Stimulated activated CD4-positive, alpha-beta T cell treated with anti-CD3 and anti-CD28 coated beads, TNF-alpha, amount 100 ng/mL, for 48 hours (primary cell): Measurements from ENCODE around the gene DNAH17.

Experiments
- DNase-seq, 3 donors: peaks; one replicate each; pipeline ENCODE4 v3.0.0-alpha.2; 2020; ENCODE audit warnings: low read depth in 3 of 3

DNAH17 gene

GRCh38 chr17:78544881-78545755 is 32.1 kb downstream of the DNAH17 start:
- DNase-seq: no peak

- DNase-seq: no peak
These were observed 35.5 kb downstream of the DNAH17 start for GRCh38 chr17:78541488-78542206.

GRCh38 chr17:78539781-78540180 is 37.4 kb downstream of the DNAH17 start:
- no peak for DNase-seq

- DNase-seq: no peak
These were observed 39.0 kb downstream of the DNAH17 start for GRCh38 chr17:78538033-78538776.

- DNase-seq: no peak
These were observed 39.9 kb downstream of the DNAH17 start for GRCh38 chr17:78537217-78537860.

GRCh38 chr17:78535273-78536197 is 41.7 kb downstream of the DNAH17 start:
- DNase-seq: no peak

- no peak for DNase-seq
These were observed 42.5 kb downstream of the DNAH17 start for GRCh38 chr17:78534492-78535272.

- no peak for DNase-seq
These were observed 44.1 kb downstream of the DNAH17 start for GRCh38 chr17:78532922-78533640.

- no peak for DNase-seq
These were observed 44.9 kb downstream of the DNAH17 start for GRCh38 chr17:78532311-78532710.

GRCh38 chr17:78530675-78531074 is 46.5 kb downstream of the DNAH17 start:
- no peak for DNase-seq

GRCh38 chr17:78529871-78530670 is 47.1 kb downstream of the DNAH17 start:
- DNase-seq: no peak

- no peak for DNase-seq
These were observed 47.9 kb downstream of the DNAH17 start for GRCh38 chr17:78529251-78529650.

GRCh38 chr17:78528541-78528940 is 48.7 kb downstream of the DNAH17 start:
- DNase-seq: no peak

GRCh38 chr17:78527345-78527744 is 49.9 kb downstream of the DNAH17 start:
- no peak for DNase-seq

GRCh38 chr17:78526231-78527025 is 50.8 kb downstream of the DNAH17 start:
- no peak for DNase-seq

- DNase-seq: no peak
These were observed 51.6 kb downstream of the DNAH17 start for GRCh38 chr17:78525511-78526160.

GRCh38 chr17:78524870-78525510 is 52.2 kb downstream of the DNAH17 start:
- no peak for DNase-seq
